Measurements from ENCODE around the gene LILRA1.

GRCh38 chr19:54606891-54607784, 13.7 kb downstream of the LILRA1 start:
- TF ChIP-seq POLR2AphosphoS5 (IDR thresholded peaks at IDR 0.05) (no peak), POLR2A (IDR thresholded peaks at IDR 0.05) (no peak)
